Measurements from ENCODE around the gene TUBA3C.

Gene TUBA3C

GRCh38 chr13:19158526-19159174, 23.0 kb downstream of the TUBA3C start:
- Histone ChIP-seq H3K36me3 (ENCODE audit: control insufficient read depth in 2 of 2, insufficient read depth in 1 of 2, low read length in 2 of 2) (no peaks in the 10 kb centered on the region), H3K4me3 (ENCODE audit: low read depth, low read length) (no peak overlapping the region), H3K4me1 (ENCODE audit: control insufficient read depth, insufficient read depth, low read length) (no peaks in the 10 kb centered on the region), H3K9me3 (ENCODE audit: control insufficient read depth, insufficient read depth, low read depth, low read length) (no peaks in the 10 kb centered on the region), H3K27ac (ENCODE audit: extremely low read depth, low read depth, low read length) (no peak overlapping the region)
- POLR2A ChIA-PET, result no interaction called here
- TF ChIP-seq ZNF292 (tag by site-specific recombination; IDR thresholded peaks at IDR 0.05; ENCODE audit: borderline replicate concordance, low read depth) (no peak), ZNF521 (tag by site-specific recombination; IDR thresholded peaks at IDR 0.05) (no peak), ZNF148 (tag by site-specific recombination; IDR thresholded peaks at IDR 0.05; ENCODE audit: borderline replicate concordance) (no peak), ZBTB20 (tag by site-specific recombination; IDR thresholded peaks at IDR 0.05) (no peak), ZNF335 (tag by site-specific recombination; conservative IDR thresholded peaks at IDR 0.05) (no peak), ZNF501 (tag by site-specific recombination; IDR thresholded peaks at IDR 0.05) (no peak)
- CTCF ChIA-PET, result no interaction called here

GRCh38 chr13:19158006-19158405, 23.6 kb downstream of the TUBA3C start:
- CTCF ChIA-PET, result no interaction called here

GRCh38 chr13:19157461-19157860, 24.2 kb downstream of the TUBA3C start:
- ChIA-PET CTCF (no interaction called here), POLR2A (no interaction called here)
- no peak overlapping the region for H3K4me3 ChIP-seq (ENCODE audit: low read depth, low read length)
- no peaks in the 10 kb centered on the region for H3K36me3 ChIP-seq (ENCODE audit: control insufficient read depth in 2 of 2, insufficient read depth in 1 of 2, low read length in 2 of 2)
- no peaks in the 10 kb centered on the region for H3K9me3 ChIP-seq (ENCODE audit: control insufficient read depth, insufficient read depth, low read depth, low read length)
- no peak overlapping the region for H3K27ac ChIP-seq (ENCODE audit: extremely low read depth, low read depth, low read length)
- H3K4me1 ChIP-seq (ENCODE audit: control insufficient read depth, insufficient read depth, low read length), result no peaks in the 10 kb centered on the region
- TF ChIP-seq ZNF518A (tag by site-specific recombination; conservative IDR thresholded peaks at IDR 0.05; ENCODE audit: low read depth) (no peak), ZNF626 (tag by site-specific recombination; IDR thresholded peaks at IDR 0.05) (no peak), ZNF624 (tag by site-specific recombination; IDR thresholded peaks at IDR 0.05) (no peak), ZNF26 (tag by site-specific recombination; IDR thresholded peaks at IDR 0.05) (no peak), HOXC10 (CRISPR knock-in tag; IDR thresholded peaks at IDR 0.05) (no peak), ZNF174 (tag by site-specific recombination; IDR thresholded peaks at IDR 0.05) (no peak)

More at GRCh38 chr13:19158006-19158405, 23.6 kb downstream of the TUBA3C start:
- POLR2A ChIA-PET, result no interaction called here
- TF ChIP-seq ZNF223 (tag by site-specific recombination; IDR thresholded peaks at IDR 0.05) (no peak), ZXDB (tag by site-specific recombination; IDR thresholded peaks at IDR 0.05) (no peak), ZFP3 (tag by site-specific recombination; IDR thresholded peaks at IDR 0.05; ENCODE audit: low read depth) (no peak), ZNF624 (tag by site-specific recombination; IDR thresholded peaks at IDR 0.05) (no peak), ZNF670 (tag by site-specific recombination; IDR thresholded peaks at IDR 0.05; ENCODE audit: low read depth) (no peak), ZNF513 (tag by site-specific recombination; IDR thresholded peaks at IDR 0.05) (no peak), ZNF677 (tag by site-specific recombination; IDR thresholded peaks at IDR 0.05) (no peak), SP2 (tag by site-specific recombination; IDR thresholded peaks at IDR 0.05) (no peak), ZNF76 (tag by site-specific recombination; IDR thresholded peaks at IDR 0.05; ENCODE audit: borderline replicate concordance, low read depth) (no peak), ZNF529 (tag by site-specific recombination; IDR thresholded peaks at IDR 0.05; ENCODE audit: insufficient replicate concordance) (no peak), ZNF580 (tag by site-specific recombination; IDR thresholded peaks at IDR 0.05) (no peak), ZNF585B (tag by site-specific recombination; IDR thresholded peaks at IDR 0.05) (no peak), SALL2 (tag by site-specific recombination; IDR thresholded peaks at IDR 0.05; ENCODE audit: borderline replicate concordance) (no peak), ZNF394 (tag by site-specific recombination; IDR thresholded peaks at IDR 0.05; ENCODE audit: borderline replicate concordance) (no peak)
- no peak overlapping the region for H3K4me3 ChIP-seq (ENCODE audit: low read depth, low read length)
- H3K27ac ChIP-seq (ENCODE audit: extremely low read depth, low read depth, low read length), result no peak overlapping the region
- no peaks in the 10 kb centered on the region for H3K36me3 ChIP-seq (ENCODE audit: control insufficient read depth in 2 of 2, insufficient read depth in 1 of 2, low read length in 2 of 2)
- H3K4me1 ChIP-seq (ENCODE audit: control insufficient read depth, insufficient read depth, low read length), result no peaks in the 10 kb centered on the region
- no peaks in the 10 kb centered on the region for H3K9me3 ChIP-seq (ENCODE audit: control insufficient read depth, insufficient read depth, low read depth, low read length)

Measured in HEK293 (cell line).